ENCODE measurements around the gene HIF1A. TPM values are rescaled to one million over a fixed set of nuclear protein-coding genes. Genes with fewer than 3 reads are reported as not detected.

Gene HIF1A
- total RNA-seq, 2 donors from 2014 or later, result 114 to 305 TPM

DNA sequence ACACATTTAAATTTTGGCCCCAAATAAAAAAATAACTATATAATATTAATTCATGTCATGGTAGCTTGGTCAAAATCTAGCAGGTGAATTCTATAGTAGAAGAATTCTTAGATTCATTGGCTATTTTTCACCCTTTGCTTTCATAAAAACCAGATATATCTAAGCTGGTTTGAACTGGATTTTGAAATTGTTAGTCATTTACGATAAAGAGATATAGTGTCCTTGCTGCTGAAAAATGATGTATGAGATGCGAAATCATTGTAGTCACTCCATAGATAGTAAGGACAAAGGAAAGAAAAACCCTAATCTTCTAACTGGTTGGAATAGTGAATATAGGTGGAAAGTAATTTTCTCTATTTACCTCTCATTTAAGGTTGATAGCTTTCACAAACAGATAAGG lies 12.2 kb upstream of the HIF1A start:
- DNase-seq (ENCODE audit: low spot score), result no peak
- H3K27ac ChIP-seq, result no peak overlapping the region
- H3K4me1 ChIP-seq (ENCODE audit: control insufficient read depth in 1 of 2, low read depth in 2 of 2), result no peaks in the 10 kb centered on the region
- no peak for ATAC-seq (ENCODE audit: insufficient number of reproducible peaks, low FRiP score, low read depth)
- no peaks in the 10 kb centered on the region for H3K27me3 ChIP-seq (replicated peaks; ENCODE audit: insufficient read depth)
- no peaks in the 10 kb centered on the region for H3K36me3 ChIP-seq
- no peak overlapping the region for H3K4me3 ChIP-seq
- TF ChIP-seq, protein P1, sequence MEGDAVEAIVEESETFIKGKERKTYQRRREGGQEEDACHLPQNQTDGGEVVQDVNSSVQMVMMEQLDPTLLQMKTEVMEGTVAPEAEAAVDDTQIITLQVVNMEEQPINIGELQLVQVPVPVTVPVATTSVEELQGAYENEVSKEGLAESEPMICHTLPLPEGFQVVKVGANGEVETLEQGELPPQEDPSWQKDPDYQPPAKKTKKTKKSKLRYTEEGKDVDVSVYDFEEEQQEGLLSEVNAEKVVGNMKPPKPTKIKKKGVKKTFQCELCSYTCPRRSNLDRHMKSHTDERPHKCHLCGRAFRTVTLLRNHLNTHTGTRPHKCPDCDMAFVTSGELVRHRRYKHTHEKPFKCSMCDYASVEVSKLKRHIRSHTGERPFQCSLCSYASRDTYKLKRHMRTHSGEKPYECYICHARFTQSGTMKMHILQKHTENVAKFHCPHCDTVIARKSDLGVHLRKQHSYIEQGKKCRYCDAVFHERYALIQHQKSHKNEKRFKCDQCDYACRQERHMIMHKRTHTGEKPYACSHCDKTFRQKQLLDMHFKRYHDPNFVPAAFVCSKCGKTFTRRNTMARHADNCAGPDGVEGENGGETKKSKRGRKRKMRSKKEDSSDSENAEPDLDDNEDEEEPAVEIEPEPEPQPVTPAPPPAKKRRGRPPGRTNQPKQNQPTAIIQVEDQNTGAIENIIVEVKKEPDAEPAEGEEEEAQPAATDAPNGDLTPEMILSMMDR (IDR thresholded peaks at IDR 0.05), result no peak
- H3K9me3 ChIP-seq, result no peaks in the 10 kb centered on the region

DNA sequence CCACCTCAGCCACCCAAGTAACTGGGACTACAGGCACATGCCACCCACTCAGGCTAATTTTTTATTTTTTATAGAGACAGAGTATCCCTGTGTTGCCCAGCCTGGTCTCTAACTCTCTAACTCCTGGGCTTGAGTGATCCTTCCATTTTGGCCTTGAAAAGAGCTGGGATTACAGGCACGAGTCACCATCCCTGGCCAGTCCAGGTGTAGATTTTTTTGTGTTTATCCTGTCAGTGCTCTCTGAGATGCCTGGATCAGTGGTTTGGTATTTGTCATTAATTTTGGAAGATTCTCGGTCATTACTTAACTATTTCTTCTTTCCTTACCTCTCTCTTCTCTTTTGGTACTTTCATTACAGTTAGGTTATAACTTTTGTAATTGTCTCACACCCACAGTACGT lies 5.3 kb upstream of the HIF1A start:
- DNase-seq (ENCODE audit: low spot score) (no peak), ATAC-seq (ENCODE audit: insufficient number of reproducible peaks, low FRiP score, low read depth) (no peak)
- Histone ChIP-seq H3K36me3 (no peaks in the 10 kb centered on the region), H3K27me3 (replicated peaks; ENCODE audit: insufficient read depth) (no peaks in the 10 kb centered on the region), H3K27ac (no peak overlapping the region), H3K9me3 (no peaks in the 10 kb centered on the region), H3K4me3 (no peak overlapping the region), H3K4me1 (ENCODE audit: control insufficient read depth in 1 of 2, low read depth in 2 of 2) (peaks cover 7 to 16% of the 10 kb centered on the region in 2 donors)
- TF ChIP-seq, protein P1 (IDR thresholded peaks at IDR 0.05), result no peak

DNA sequence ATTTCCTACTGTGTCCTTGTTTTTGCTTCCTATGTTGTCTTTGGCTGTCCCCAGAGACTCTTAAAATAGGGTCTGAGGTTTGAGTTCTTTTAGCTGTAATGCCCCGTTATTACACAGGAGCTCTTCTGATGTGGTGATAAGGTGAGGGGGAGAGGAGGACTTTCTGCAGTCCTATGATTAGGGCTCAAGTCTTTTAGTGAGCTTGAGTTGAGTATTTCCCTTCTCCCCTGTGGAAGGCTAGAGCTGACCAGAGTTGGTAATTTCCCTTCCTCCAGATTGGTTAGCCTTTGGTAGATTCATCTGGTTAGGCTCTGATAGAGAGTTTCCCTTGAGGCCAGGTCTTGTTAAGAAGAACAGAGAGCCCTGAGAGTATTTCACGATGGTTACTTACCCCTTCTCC lies 4.3 kb upstream of the HIF1A start:
- Histone ChIP-seq H3K36me3 (no peaks in the 10 kb centered on the region), H3K9me3 (no peaks in the 10 kb centered on the region), H3K27ac (peak overlapping the region; percentile 25 to 78), H3K27me3 (replicated peaks; ENCODE audit: insufficient read depth) (no peaks in the 10 kb centered on the region), H3K4me1 (ENCODE audit: control insufficient read depth in 1 of 2, low read depth in 2 of 2) (peaks cover 7 to 16% of the 10 kb centered on the region in 2 donors), H3K4me3 (no peak overlapping the region)
- TF ChIP-seq, protein P1 (IDR thresholded peaks at IDR 0.05), result no peak
- no peak for DNase-seq (ENCODE audit: low spot score)
- ATAC-seq (ENCODE audit: insufficient number of reproducible peaks, low FRiP score, low read depth), result no peak

DNA sequence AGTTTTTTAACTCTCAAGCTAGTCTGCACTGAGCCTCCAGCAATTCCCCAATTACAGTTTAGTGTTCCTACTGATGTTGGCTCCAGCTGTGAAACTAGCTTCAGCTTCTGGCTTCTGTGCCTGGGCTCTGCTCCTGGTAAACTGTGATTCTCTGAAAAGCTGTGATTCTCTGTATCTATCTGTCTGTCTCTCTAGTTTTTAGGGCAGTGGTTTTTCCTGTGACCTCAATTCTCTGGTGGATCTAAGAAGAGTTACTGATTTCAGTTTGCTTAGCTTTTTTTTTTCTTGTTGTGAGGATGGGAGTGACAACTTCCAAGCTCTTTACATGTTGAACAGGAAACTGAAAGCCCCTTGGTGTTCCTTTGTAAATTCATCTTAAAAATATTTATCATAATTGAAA lies 3.8 kb upstream of the HIF1A start:
- H3K4me3 ChIP-seq, result no peak overlapping the region
- DNase-seq (ENCODE audit: low spot score), result no peak
- peak overlapping the region; percentile 25 to 78 for H3K27ac ChIP-seq
- no peaks in the 10 kb centered on the region for H3K36me3 ChIP-seq
- ATAC-seq (ENCODE audit: insufficient number of reproducible peaks, low FRiP score, low read depth), result no peak
- TF ChIP-seq, protein P1 (IDR thresholded peaks at IDR 0.05), result no peak
- H3K4me1 ChIP-seq (ENCODE audit: control insufficient read depth in 1 of 2, low read depth in 2 of 2), result peaks cover 7 to 16% of the 10 kb centered on the region in 2 donors
- H3K9me3 ChIP-seq, result no peaks in the 10 kb centered on the region
- H3K27me3 ChIP-seq (replicated peaks; ENCODE audit: insufficient read depth), result no peaks in the 10 kb centered on the region

DNA sequence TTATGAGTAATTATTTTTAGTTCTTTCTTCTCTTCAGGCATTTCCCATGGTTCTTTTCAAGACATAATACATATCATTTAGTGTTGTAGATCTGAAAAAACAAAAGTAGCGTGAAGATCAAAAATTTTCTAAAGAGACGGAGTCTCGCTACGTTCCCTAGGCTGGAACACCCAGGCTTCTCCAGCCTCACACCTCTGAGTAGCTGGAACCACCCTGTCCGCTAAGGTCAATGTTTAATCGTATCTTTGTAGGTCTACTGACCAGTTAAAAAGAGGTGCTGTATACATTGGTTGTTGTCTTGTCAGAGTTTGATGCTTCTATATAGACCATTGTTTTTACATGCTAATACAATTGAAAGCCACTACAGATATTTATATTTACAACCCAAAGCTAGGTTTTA lies 1.3 kb upstream of the HIF1A start:
- DNase-seq (ENCODE audit: low spot score) (no peak), ATAC-seq (ENCODE audit: insufficient number of reproducible peaks, low FRiP score, low read depth) (no peak)
- Histone ChIP-seq H3K36me3 (no peaks in the 10 kb centered on the region), H3K27me3 (replicated peaks; ENCODE audit: insufficient read depth) (no peaks in the 10 kb centered on the region), H3K4me3 (no peak overlapping the region), H3K4me1 (ENCODE audit: control insufficient read depth in 1 of 2, low read depth in 2 of 2) (peaks cover 7 to 41% of the 10 kb centered on the region in 2 donors), H3K27ac (no peak overlapping the region), H3K9me3 (no peaks in the 10 kb centered on the region)
- TF ChIP-seq, protein P1 (IDR thresholded peaks at IDR 0.05), result no peak

Measured in thoracic aorta (tissue), 2 donors.